Putamen (tissue), 1 donor: ENCODE measurements around the gene DPP10.
"Not testable (repeated sequence)": the region's sequence is repeated elsewhere in the genome, so short reads cannot be mapped to it uniquely, and the experiment has no call there.

Source experiments
- DNase-seq: peaks from one replicate; pipeline ENCODE4 v3.0.0-alpha.2; 2016; ENCODE audit warnings: low spot score

The DPP10 gene

DNA sequence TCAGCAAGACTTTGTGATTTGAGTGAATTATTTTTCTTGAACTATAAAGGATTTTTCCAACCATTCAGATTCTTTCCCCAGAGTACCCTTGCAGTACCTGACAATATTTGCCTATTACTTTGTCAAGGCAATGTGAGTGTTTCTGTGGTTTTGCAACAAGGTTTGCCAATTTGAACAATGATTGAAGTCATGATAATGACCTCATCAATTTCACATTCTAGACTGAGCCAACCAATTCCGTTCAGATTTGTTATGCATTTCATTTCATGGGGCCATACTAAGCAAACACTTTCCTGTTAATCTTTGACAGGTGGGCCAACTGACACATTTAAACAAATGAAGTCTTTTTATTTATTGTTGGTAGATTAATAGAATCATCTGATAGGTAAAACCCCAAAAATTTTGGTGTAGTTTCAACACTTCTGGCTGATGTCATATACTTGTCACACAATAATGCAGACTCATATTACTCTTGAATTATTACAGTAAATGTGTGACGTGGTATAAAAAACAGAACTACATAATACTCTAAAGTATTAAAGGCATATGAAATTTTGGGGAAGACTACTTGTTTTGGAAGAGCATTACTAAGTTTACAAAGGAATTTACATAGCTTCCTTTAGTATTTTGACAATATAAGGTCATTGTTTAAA is 526.4 kb downstream of the DPP10 start:
- no peak for DNase-seq

DNA sequence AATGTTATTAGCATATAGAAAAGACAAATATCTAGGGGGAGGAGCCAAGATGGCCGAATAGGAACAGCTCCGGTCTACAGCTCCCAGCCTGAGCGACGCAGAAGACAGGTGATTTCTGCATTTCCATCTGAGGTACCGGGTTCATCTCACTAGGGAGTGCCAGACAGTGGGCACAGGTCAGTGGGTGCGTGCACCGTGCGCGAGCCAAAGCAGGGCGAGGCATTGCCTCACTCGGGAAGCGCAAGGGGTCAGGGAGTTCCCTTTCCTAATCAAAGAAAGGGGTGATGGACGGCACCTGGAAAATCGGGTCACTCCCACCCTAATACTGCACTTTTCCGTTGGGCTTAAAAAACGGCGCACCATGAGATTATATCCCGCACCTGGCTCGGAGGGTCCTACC is 561.9 kb downstream of the DPP10 start:
- not testable (repeated sequence) for DNase-seq

- no peak for DNase-seq
These were observed 569.3 kb downstream of the DPP10 start for GRCh38 chr2:115011721-115012120.

DNA sequence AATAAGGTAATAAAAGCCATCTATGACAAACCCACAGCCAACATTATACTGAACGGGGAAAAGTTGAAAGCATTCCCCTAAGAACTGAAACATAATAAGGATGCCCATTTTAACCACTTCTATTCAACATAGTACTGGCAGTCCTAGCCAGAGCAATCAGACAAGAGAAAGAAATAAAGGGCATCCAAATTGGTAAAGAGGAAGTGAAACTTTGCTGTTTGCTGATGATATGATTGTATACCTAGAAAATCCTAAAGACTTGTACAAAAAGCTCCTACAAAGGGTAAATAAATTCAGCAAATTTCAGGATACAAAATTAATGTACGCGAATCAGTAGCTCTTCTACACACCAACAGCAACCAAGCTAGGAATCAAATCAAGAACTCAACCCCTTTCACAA is 579.6 kb downstream of the DPP10 start:
- DNase-seq = not testable (repeated sequence)

GRCh38 chr2:115034801-115035200 is 592.4 kb downstream of the DPP10 start:
- no peak for DNase-seq

DNA sequence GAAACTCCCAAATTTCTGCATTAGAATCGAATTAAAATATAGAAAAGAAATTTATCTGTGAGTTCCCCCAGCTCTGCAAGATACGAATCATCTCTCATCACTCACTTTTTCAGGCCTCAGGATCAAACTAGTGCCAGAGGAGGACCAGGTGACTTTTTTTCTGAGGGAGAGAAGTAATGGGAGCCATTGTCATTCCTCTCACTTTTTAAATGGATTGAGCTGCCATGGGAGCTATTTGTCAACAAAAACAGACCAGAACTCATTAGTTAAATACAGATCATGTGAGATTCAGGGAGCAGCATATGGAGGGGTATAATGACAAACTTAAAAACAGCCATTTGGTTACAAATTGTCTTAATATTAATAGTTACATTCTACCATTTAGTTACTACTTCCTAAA is 594.4 kb downstream of the DPP10 start:
- no peak for DNase-seq

GRCh38 chr2:115057473-115057872 is 615.0 kb downstream of the DPP10 start:
- no peak for DNase-seq

GRCh38 chr2:115070002-115070401 is 627.6 kb downstream of the DPP10 start:
- no peak for DNase-seq

DNA sequence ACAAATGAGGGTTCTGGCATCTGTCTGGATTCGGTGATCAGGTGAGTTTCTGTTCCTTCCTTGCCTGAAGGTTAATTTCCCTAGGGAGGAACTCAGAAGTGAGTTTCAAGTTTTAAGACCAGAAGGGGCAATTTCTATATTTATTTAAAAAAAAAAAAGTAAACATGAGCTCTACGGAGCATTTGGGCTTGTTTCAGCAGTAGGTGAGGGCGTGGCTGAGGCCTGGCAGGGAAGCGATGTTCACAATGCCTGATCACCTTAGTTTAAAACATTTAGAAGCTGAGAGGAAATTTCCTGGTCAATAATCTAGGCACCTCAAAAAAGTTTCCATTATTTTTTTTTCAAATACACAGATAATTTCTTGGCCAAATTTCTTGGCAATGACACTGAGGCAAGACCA is 629.1 kb downstream of the DPP10 start:
- DNase-seq = no peak

GRCh38 chr2:115075800-115076199 is 633.4 kb downstream of the DPP10 start:
- DNase-seq = no peak

- DNase-seq = no peak
These were observed 635.2 kb downstream of the DPP10 start for GRCh38 chr2:115077626-115078025.

- DNase-seq = no peak
These were observed 640.8 kb downstream of the DPP10 start for GRCh38 chr2:115083225-115083624.

GRCh38 chr2:115083711-115084110 is 641.3 kb downstream of the DPP10 start:
- no peak for DNase-seq

DNA sequence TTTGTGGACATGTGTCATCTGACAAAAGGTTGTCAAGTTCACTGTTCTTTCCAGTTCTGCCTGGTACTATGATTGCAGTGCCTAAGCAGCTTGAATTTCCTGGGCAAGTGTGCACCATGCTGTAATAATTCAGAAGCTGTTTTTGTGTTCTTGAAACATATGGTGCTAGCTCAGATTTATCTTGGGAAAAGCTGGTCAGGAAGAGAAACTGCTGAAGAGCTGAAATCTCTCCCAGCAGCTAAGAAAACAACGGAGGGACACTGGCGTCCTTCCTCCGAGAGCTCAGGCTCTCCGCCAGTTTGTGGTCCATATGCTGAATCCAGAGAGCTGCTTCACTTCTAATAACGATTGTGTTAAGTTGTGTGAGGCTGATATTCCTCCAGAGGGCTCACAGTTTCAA is 642.0 kb downstream of the DPP10 start:
- DNase-seq = no peak

DNA sequence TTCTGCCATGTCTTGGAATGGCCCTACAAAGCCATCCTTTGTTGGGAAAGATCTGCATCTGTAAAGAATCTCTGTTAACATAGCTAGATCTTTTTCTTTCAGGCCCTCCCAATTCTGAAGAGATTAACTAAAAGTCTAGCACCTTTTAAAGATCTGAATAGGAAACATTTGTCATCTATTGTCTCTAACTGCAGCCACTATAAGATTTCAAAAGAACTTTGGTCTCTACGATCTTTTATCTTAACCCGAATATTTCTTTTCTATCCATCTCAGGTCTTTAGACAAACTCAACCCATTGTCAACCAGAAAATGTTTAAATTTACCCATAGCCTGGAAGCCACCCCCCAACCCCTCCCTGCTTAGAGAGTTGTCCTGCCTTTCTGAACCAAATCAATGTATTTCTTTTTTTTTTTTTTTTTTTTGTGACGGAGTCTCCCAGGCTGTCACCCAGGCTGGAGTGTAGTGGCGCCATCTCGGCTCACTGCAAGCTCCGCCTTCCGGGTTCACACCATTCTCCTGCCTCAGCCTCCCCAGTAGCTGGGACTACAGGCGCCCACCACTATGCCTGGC is 643.7 kb downstream of the DPP10 start:
- not testable (repeated sequence) for DNase-seq

DNA sequence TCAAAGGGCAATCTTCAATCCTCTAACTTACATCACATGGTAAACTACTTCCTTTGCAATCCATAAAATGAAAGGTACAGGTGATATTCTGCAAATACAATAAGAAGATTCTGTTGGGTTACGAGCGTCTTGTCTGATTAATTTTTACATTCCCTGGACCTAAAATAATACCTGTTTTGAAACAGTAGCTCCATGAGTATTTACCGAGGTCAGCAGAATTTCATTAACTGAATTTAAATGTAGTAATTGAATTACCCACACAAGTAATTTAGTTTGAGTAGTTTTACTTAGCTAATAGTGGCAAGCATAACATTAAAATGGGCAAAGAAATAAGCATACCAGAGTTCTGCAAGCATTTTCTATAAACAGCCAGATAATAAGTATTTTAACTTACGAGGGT is 652.0 kb downstream of the DPP10 start:
- no peak for DNase-seq

DNA sequence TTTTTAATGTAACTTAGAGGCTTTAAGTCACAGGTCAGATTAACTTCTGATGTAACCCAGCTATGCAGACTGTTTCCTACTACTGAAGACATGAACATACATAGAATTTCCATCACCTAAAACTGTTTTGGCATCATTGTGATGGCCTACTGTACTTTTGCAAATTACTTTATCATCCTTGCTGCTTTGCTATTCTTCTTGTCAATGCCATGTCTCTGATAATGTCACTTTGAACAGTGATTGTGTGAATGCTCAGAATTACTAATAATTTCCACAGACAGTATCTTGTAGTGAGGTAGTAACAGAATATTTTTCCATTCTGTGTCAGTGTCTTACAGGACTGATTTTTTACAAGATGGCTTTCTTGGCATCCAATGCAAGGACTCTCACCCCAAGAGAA is 663.5 kb downstream of the DPP10 start:
- DNase-seq = no peak

DNA sequence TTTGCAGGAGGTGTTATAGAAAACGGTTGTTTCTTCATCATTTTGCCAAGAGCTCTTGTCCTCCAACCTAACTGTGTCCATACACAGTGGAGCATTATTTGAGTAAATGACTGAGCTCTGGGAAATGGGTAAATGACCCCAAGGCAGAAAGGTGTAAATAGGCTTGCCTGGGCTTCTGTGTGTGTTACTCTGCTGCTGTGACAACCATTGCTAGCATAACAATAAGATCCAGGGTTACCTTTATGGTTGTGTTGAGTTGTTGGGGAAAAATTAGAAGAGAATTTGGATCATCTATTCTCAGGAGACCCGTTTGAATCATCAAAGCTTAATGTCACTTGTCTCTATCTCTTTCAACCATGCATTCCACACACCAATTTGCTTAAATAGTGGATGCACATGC is 672.7 kb downstream of the DPP10 start:
- no peak for DNase-seq

DNA sequence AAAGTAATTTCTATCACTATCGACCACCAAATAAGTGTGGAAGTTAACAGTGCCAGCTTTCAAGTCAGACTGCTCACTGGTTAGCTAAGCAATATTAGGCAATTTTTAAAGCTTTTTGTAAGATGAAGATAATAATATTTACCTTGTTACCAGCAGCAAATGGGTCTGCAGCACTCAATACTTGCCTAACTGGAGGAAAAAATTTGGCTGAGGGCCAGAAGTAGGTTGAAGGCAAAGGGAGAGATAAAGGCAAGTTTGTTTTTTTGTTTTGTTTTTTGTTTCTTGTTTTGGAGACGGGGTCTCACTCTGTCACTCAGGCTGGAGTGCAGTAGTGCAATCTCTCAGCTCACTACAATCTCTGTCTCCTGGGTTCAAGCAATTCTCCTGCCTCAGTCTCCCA is 675.9 kb downstream of the DPP10 start:
- no peak for DNase-seq

DNA sequence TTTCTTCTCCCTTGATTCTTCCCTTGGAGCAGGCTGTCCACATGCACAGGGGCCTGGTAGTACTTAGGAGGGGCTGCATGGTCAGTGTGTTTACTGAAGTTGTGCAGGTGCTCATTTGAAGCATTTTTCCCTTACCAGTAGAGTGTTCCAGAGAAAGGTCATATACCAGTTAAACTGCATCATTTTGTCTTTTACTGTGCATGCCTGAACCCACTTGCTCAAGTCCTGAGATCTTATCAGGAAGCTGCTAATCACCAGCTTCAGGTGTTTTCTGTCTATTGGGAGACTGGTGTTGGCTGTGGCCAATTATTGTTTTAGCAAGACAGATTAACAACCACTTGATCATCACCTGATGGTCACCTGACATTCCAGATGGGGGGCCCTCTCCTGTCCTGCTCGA is 676.6 kb downstream of the DPP10 start:
- no peak for DNase-seq

- DNase-seq = no peak
These were observed 680.3 kb downstream of the DPP10 start for GRCh38 chr2:115122701-115123100.

GRCh38 chr2:115124817-115125216 is 682.4 kb downstream of the DPP10 start:
- no peak for DNase-seq

DNA sequence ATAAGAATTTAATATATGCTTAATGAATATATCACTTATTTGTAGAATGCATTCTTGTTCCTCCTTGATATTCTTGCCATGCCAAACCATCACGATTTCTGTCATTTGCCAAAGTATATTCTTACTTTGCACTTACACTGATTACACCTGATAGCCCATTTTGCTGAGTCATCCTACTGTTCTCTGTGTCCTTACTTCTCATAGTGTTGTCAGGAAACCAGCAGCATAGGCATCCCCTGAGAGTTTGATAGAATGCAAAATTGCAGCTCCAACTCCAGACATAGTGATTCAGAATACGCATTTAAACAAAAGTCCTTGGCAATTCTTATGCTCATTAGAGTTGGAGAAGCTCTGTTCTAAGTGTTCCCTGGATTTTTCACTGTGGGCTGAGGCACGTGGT is 687.1 kb downstream of the DPP10 start:
- DNase-seq = no peak

DNA sequence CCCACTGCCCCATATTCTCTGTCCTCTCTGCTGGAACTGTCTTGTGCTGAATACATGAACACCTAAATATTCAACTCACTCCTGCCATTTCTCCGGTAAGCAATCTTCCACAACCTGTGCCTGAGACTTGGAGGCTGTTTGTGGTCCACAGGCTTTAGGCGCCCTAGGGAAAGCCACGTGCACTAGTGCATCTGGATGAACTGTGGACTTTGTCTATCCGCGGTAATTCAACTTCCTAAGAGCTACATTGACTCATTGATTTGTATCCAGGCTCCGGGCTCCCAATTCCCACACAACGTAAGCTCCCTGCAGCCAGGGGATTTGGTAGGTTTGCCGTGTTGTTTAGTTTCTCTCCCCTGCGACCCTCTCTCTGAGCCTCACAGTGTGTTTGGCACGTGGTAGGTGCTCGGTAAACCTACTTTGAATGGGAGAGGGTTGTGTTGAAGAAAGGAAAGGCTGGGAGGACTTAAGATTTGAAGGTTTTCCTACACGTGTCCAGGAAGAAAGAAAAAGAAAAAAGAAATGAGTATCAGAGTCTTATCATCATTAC is 718.2 kb downstream of the DPP10 start:
- no peak for DNase-seq
